K562 (cell line): Measurements from ENCODE around the gene KRTAP10-6. TPM values are rescaled to one million over a fixed set of nuclear protein-coding genes. Genes with fewer than 3 reads are reported as not detected.

Experiments
- ATAC-seq: fragments of 200-7000 bp; cut with Tn5 transposase; 3 replicates; pipeline ENCODE4 v1.9.1; 2020; ENCODE audit warnings: moderate library complexity
- BruUV-seq: library from RNA; stranded (reverse); fragments of 400-500 nt; replicated peaks from 2 replicates; lab custom pipeline; 2021; lab: Mats Ljungman, UMichigan
- CTCF ChIA-PET: fragments of 300-600 bp; formaldehyde crosslinking; extraction: SDS; loops from one replicate; lab custom pipeline; 2021; ENCODE audit warnings: low intra/inter-chr PET ratio; lab: Yijun Ruan, JAX
- POLR2A ChIA-PET: fragments of 300-600, 350-650 bp; sonication (Branson Sonifier 250); formaldehyde crosslinking; extraction: SDS; loops from one replicate; lab custom pipeline; 2021; ENCODE audit warnings: antibody characterized with exemption, inconsistent platforms; lab: Yijun Ruan, JAX
- DNase-seq, 4 experiments: peaks; one replicate each; pipeline versions ENCODE4 v3.0.0 to v3.0.0-alpha.2; 2011 to 2018; ENCODE audit warnings: low spot score in 3 of 4, mixed read lengths in 3 of 4; ENCODE audit errors: extremely low read depth in 1 of 4
- FAIRE-seq: peaks from 2 replicates; lab custom pipeline; 2011; peaks lifted over from hg19 to GRCh38; lab: Jason Lieb, UNC
- H2AFZ ChIP-seq: 2 replicates; pipeline ENCODE4 v1.6.0; 2011; ENCODE audit warnings: low read depth, low read length, control low read depth, inconsistent platforms
- H3K27ac ChIP-seq: fragments of 200-600 bp; 3 replicates; pipeline ENCODE4 v1.8.0; 2011; ENCODE audit warnings: low read depth, mild to moderate bottlenecking, control low read depth, inconsistent platforms, low read length, moderate library complexity, mixed read lengths; ENCODE audit errors: extremely low read depth
- H3K27me3 ChIP-seq, 2 experiments: fragments of 300-600 bp in 1 of 2; 2 replicates in 1 of 2; 3 replicates in 1 of 2; pipeline versions ENCODE4 v1.6.0 to v1.8.0; 2011; ENCODE audit warnings: inconsistent platforms in 2 of 2, low read length in 2 of 2, mild to moderate bottlenecking in 1 of 2, mixed read lengths in 1 of 2, moderate library complexity in 1 of 2; ENCODE audit not compliant: control insufficient read depth in 2 of 2, insufficient read depth in 2 of 2
- H3K36me3 ChIP-seq: fragments of 300-600 bp; 3 replicates; pipeline ENCODE4 v1.8.0; 2011; ENCODE audit warnings: mild to moderate bottlenecking, low read length, inconsistent platforms; ENCODE audit not compliant: control insufficient read depth, insufficient read depth
- H3K4me1 ChIP-seq, 2 experiments: fragments of 200-600 bp in 1 of 2; replicated peaks in 1 of 2; 2 replicates in 1 of 2; 3 replicates in 1 of 2; pipeline versions ENCODE4 v1.5.1 to v1.8.0; 2011; ENCODE audit warnings: inconsistent platforms in 2 of 2, low read length in 2 of 2, mild to moderate bottlenecking in 1 of 2, mixed read lengths in 1 of 2, moderate library complexity in 1 of 2; ENCODE audit not compliant: control insufficient read depth in 2 of 2, insufficient read depth in 2 of 2
- H3K4me2 ChIP-seq: 2 replicates; pipeline ENCODE4 v1.6.1; 2011; ENCODE audit warnings: low read length, control low read depth, inconsistent platforms, mixed read lengths; ENCODE audit not compliant: insufficient read depth
- H3K4me3 ChIP-seq: fragments of 200-600 bp; sonication (generic), shearing (Covaris generic); 2 replicates; pipeline ENCODE4 v1.5.1; 2016; ENCODE audit warnings: control low read depth, inconsistent platforms
- H3K79me2 ChIP-seq: fragments of 200-600 bp; 3 replicates; pipeline ENCODE4 v1.8.0; 2011; ENCODE audit warnings: low read length, inconsistent platforms; ENCODE audit not compliant: control insufficient read depth, insufficient read depth
- H3K9ac ChIP-seq, 2 experiments: 2 replicates each; pipeline versions ENCODE4 v1.6.0 to v1.6.1; 2011; ENCODE audit warnings: low read depth in 2 of 2, low read length in 2 of 2, control low read depth in 1 of 2, inconsistent platforms in 1 of 2, mild to moderate bottlenecking in 1 of 2, mixed read lengths in 1 of 2; ENCODE audit not compliant: insufficient read depth in 1 of 2
- H3K9me1 ChIP-seq: one replicate; pipeline ENCODE4 v1.6.0; 2011; ENCODE audit warnings: inconsistent platforms, mild to moderate bottlenecking, low read length, moderate library complexity; ENCODE audit not compliant: control insufficient read depth, insufficient read depth
- H3K9me3 ChIP-seq: replicated peaks from 2 replicates; pipeline ENCODE4 v1.5.1; 2011; ENCODE audit warnings: low read depth, low read length, inconsistent platforms; ENCODE audit not compliant: control insufficient read depth, insufficient read depth
- H4K20me1 ChIP-seq: replicated peaks from 2 replicates; pipeline ENCODE4 v1.6.1; 2011; ENCODE audit warnings: low read length, inconsistent platforms, mixed read lengths; ENCODE audit not compliant: control insufficient read depth, insufficient read depth
- BRD4 ChIP-seq: fragments of 200-600 bp; sonication (generic); IDR thresholded peaks from 2 replicates; pipeline ENCODE4 v1.6.1; 2017; ENCODE audit warnings: inconsistent platforms
- CREBBP ChIP-seq: IDR thresholded peaks from one replicate; pipeline ENCODE4 v1.6.1; 2012; ENCODE audit warnings: low read depth, mild to moderate bottlenecking, control low read depth, inconsistent platforms, low read length
- FOSL1 ChIP-seq: fragments of 200-800 bp; sonication (Bioruptor generic); conservative IDR thresholded peaks from 2 replicates; pipeline ENCODE4 v1.6.1; 2016; ENCODE audit warnings: missing genetic modification characterization, missing compliant biosample characterization
- HCFC1 ChIP-seq: IDR thresholded peaks from 2 replicates; pipeline ENCODE4 v1.6.1; 2012; ENCODE audit warnings: low read depth, low read length, improper control_type of control experiment
- NCOA1 ChIP-seq: fragments of 450-650 bp; IDR thresholded peaks from 2 replicates; pipeline ENCODE4 v1.6.1; 2016; ENCODE audit warnings: low read depth
- SRSF3 ChIP-seq: fragments of 200-400 bp; formaldehyde crosslinking; IDR thresholded peaks from 2 replicates; pipeline ENCODE4 v1.6.1; 2016; ENCODE audit warnings: mild to moderate bottlenecking, low read length, moderate library complexity; ENCODE audit not compliant: insufficient read depth
- ZBTB7A ChIP-seq: IDR thresholded peaks from 2 replicates; pipeline ENCODE4 v1.6.1; 2011; ENCODE audit warnings: low read depth, mild to moderate bottlenecking, low read length, moderate library complexity, borderline replicate concordance; ENCODE audit not compliant: control insufficient read depth
- ZNF23 ChIP-seq: fragments of 250-450 bp; sonication (Bioruptor Pico); IDR thresholded peaks from 2 replicates; pipeline ENCODE4 v1.4.0; 2020; ENCODE audit warnings: mild to moderate bottlenecking
- ZNF408 ChIP-seq: fragments of 250-450 bp; sonication (Bioruptor Pico); IDR thresholded peaks from 2 replicates; pipeline ENCODE4 v1.4.0; 2020; ENCODE audit warnings: low read depth, mild to moderate bottlenecking, moderate library complexity
- WGBS: fragments of 100-300 bp; shearing (Covaris generic); methylation state at CpG from one replicate; pipeline ENCODE4 v1.1.6; 2016; ENCODE audit warnings: low coverage, mixed read lengths; ENCODE audit not compliant: insufficient coverage; ENCODE audit errors: missing lambda C conversion rate; 5-methylcytosine and 5-hydroxymethylcytosine counted together
- in situ Hi-C: fragments of 300-500 bp; cut with MboI; formaldehyde crosslinking; loops from 4 replicates; pipeline ENCODE4 v1.15.0; 2018; ENCODE audit warnings: inconsistent platforms, mixed read lengths
- intact Hi-C: fragments of 100-400 bp; cut with micrococcal nuclease; formaldehyde crosslinking; loops from 2 replicates; pipeline ENCODE4 v1.14.2; 2022
- polyA plus RNA-seq, 8 experiments: library from polyadenylated mRNA; depleted of rRNA in 4 of 8; stranded (reverse) in 5 of 8; unstranded in 3 of 8; fragments of >200 nt; fragmentation: Nextera tagmentation in 2 of 8; fragmentation: Illumina TruSeq in 1 of 8; extraction: Ambion mirVana in 2 of 8; extraction: Trizol in 1 of 8; gene quantifications; 2 replicates each; pipeline versions ENCODE4 v1.2.1 to v1.2.3, GENCODE V29; 2011 to 2014; ENCODE audit warnings: inconsistent platforms in 1 of 8, missing spikeins in 1 of 8
- total RNA-seq, 7 experiments: library from RNA; depleted of rRNA in 6 of 7; stranded (reverse); fragments of >200 nt in 6 of 7; fragmentation: Illumina TruSeq in 2 of 7; extraction: Trizol in 2 of 7; gene quantifications; 2 replicates each; pipeline versions ENCODE4 v1.2.1 to v1.2.3, GENCODE V29; 2011 to 2021; ENCODE audit warnings: low replicate concordance in 1 of 7

Gene KRTAP10-6
- total and polyA plus RNA-seq, 9 of the 15 experiments (the other 6 are each of a cell fraction or from before 2014, with no cell fraction given), result not detected

DNA sequence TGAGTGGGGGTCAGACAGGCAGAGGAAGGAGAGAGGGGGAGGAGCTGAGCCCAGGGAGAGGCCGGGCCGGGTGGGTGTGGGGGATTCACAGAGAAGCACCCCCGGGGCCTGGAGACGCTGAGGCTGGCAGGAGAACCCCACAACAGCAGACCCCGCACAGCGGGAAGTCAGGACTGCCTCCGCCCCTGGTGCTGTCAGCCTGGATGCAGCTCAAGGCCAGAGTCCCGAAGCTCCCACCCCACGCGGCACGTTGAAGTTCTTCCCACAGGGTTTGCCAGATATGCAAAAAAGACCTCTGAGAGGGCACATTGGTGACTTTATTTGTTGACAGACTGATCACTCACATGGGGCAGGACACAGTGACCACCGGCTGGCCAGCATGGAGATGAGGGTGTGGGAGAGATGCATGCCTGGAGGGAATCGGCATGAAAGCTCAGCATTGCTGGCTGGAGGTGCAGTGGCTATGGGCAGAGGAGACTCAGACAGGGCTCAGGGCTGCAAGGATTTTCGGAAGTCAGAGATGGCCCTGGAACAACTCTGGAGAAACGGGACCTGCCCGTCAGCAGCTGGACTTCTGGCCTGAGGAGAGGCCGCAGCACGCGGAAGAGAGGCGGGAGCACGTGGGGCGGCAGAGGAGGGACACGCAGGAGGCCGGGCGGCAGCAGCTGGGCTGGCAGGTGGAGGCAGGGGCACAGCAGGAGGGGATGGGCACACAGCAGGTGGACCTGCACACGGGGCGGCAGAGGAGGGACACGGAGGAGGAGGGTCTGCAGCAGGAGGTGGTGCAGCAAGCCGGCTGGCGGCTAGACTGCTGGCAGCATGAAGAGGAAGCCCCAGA is 34.6 kb downstream of the KRTAP10-6 start:
- no peaks in the 10 kb centered on the region for H3K79me2 ChIP-seq
- H3K27ac ChIP-seq, result no peak overlapping the region
- H3K9me3 ChIP-seq, result no peaks in the 10 kb centered on the region
- no peak for FAIRE-seq
- no TSS peak for BruUV-seq
- no peaks in the 10 kb centered on the region for H3K36me3 ChIP-seq
- H3K4me2 ChIP-seq, result no peak overlapping the region
- ChIA-PET POLR2A (interaction anchor here (0.6 to 0.7 kb wide), 4 partner anchors 22 to 339 kb away, joined by 3 read pairs; no protein-coding TSS in a partner anchor), CTCF (no interaction called here)
- in situ Hi-C loops (no loop called here), intact Hi-C loops (no loop called here)
- no peak overlapping the region for H3K9ac ChIP-seq
- H3K27me3 ChIP-seq, result peaks cover 39 to 51% of the 10 kb centered on the region in 2 experiments
- no peak overlapping the region for H3K4me3 ChIP-seq
- H3K9me1 ChIP-seq, result no peaks in the 10 kb centered on the region
- no peak for DNase-seq
- no peaks in the 10 kb centered on the region; a peak in 1 of 5 replicates for H3K4me1 ChIP-seq
- TF ChIP-seq CREBBP (no peak), ZNF408 (CRISPR knock-in tag) (no peak), ZNF23 (no peak), BRD4 (no peak), NCOA1 (no peak), ZBTB7A (no peak), SRSF3 (no peak), HCFC1 (no peak), FOSL1 (tag) (no peak)
- no peak overlapping the region for H2AFZ ChIP-seq
- H4K20me1 ChIP-seq, result 0 out of 2 replicates have a peak, but pooled peaks cover 2% of the 10 kb centered on the region
- 4% methylated on average over 28 of the region's 30 CpGs for WGBS
- no peak for ATAC-seq
